Liver (tissue), 9 donors: ENCODE measurements around the gene NYAP1. TPM values are rescaled to one million over a fixed set of nuclear protein-coding genes. Genes with fewer than 3 reads are reported as not detected.

Experiments
- DNase-seq: peaks from one replicate; pipeline ENCODE4 v3.0.0-alpha.2; 2017; ENCODE audit warnings: low spot score
- H3K27ac ChIP-seq, 2 donors: one replicate each; pipeline ENCODE4 v1.7.0; 2013; ENCODE audit warnings: inconsistent platforms in 2 of 2, low read length in 2 of 2, control low read depth in 1 of 2, low read depth in 1 of 2, mild to moderate bottlenecking in 1 of 2
- H3K27me3 ChIP-seq, 4 donors: one replicate each; pipeline versions ENCODE4 v1.6.1 to v1.7.0; 2013; ENCODE audit warnings: low read length in 3 of 4, inconsistent platforms in 1 of 4, mild to moderate bottlenecking in 1 of 4, moderate library complexity in 1 of 4; ENCODE audit not compliant: control insufficient read depth in 4 of 4, insufficient read depth in 4 of 4
- H3K36me3 ChIP-seq, 4 donors: one replicate each; pipeline versions ENCODE4 v1.6.1 to v1.7.0; 2013; ENCODE audit warnings: low read length in 3 of 4, mild to moderate bottlenecking in 3 of 4, low read depth in 1 of 4, moderate library complexity in 1 of 4; ENCODE audit not compliant: control insufficient read depth in 4 of 4, insufficient read depth in 3 of 4
- H3K4me1 ChIP-seq, 4 donors: one replicate each; pipeline versions ENCODE4 v1.6.1 to v1.7.0; 2013; ENCODE audit warnings: low read length in 3 of 4, mild to moderate bottlenecking in 3 of 4, moderate library complexity in 1 of 4; ENCODE audit not compliant: control insufficient read depth in 4 of 4, insufficient read depth in 4 of 4
- H3K4me3 ChIP-seq, 3 donors: one replicate each; pipeline versions ENCODE4 v1.6.1 to v1.7.0; 2013; ENCODE audit warnings: low read length in 3 of 3, control low read depth in 1 of 3, low read depth in 1 of 3, mild to moderate bottlenecking in 1 of 3
- H3K9ac ChIP-seq, 2 donors: one replicate each; pipeline ENCODE4 v1.7.0; 2013; ENCODE audit warnings: low read length in 2 of 2, mild to moderate bottlenecking in 2 of 2, moderate library complexity in 2 of 2, control low read depth in 1 of 2, low read depth in 1 of 2
- H3K9me3 ChIP-seq, 4 donors: one replicate each; pipeline versions ENCODE4 v1.6.1 to v1.7.0; 2013; ENCODE audit warnings: low read length in 3 of 4; ENCODE audit not compliant: control insufficient read depth in 4 of 4
- ATF3 ChIP-seq: IDR thresholded peaks from 2 replicates; pipeline ENCODE4 v1.6.1; 2016; ENCODE audit warnings: antibody characterized with exemption
- CTCF ChIP-seq: fragments of 150-350 bp; IDR thresholded peaks from 2 replicates; pipeline ENCODE4 v1.5.1; 2017; ENCODE audit warnings: improper control_type of control experiment, low read depth, low read length; ENCODE audit not compliant: missing input control
- EGR1 ChIP-seq, 2 donors: IDR thresholded peaks; 2 replicates each; pipeline ENCODE4 v1.6.1; 2016 to 2018; ENCODE audit warnings: antibody characterized with exemption in 2 of 2, low read depth in 2 of 2
- FOXA1 ChIP-seq: IDR thresholded peaks from 2 replicates; pipeline ENCODE4 v1.6.1; 2016; ENCODE audit warnings: antibody characterized with exemption
- FOXA2 ChIP-seq: IDR thresholded peaks from 2 replicates; pipeline ENCODE4 v1.6.1; 2016; ENCODE audit warnings: antibody characterized with exemption
- GABPA ChIP-seq, 2 donors: IDR thresholded peaks in 1 of 2; conservative IDR thresholded peaks in 1 of 2; 2 replicates each; pipeline ENCODE4 v1.6.1; 2016; ENCODE audit warnings: antibody characterized with exemption in 2 of 2, mild to moderate bottlenecking in 1 of 2, moderate library complexity in 1 of 2
- HNF4A ChIP-seq, 2 donors: conservative IDR thresholded peaks; 2 replicates each; pipeline ENCODE4 v1.6.1; 2016; ENCODE audit warnings: antibody characterized with exemption in 2 of 2, mild to moderate bottlenecking in 2 of 2
- HNF4G ChIP-seq: IDR thresholded peaks from 2 replicates; pipeline ENCODE4 v1.6.1; 2016; ENCODE audit warnings: antibody characterized with exemption
- JUND ChIP-seq, 2 donors: IDR thresholded peaks; 2 replicates each; pipeline ENCODE4 v1.6.1; 2016; ENCODE audit warnings: antibody characterized with exemption in 2 of 2
- MAX ChIP-seq: IDR thresholded peaks from 2 replicates; pipeline ENCODE4 v1.6.1; 2016; ENCODE audit warnings: antibody characterized with exemption
- NR2F2 ChIP-seq: IDR thresholded peaks from 2 replicates; pipeline ENCODE4 v1.6.1; 2016; ENCODE audit warnings: antibody characterized with exemption
- RAD21 ChIP-seq, 2 donors: IDR thresholded peaks; 2 replicates each; pipeline ENCODE4 v1.6.1; 2016; ENCODE audit warnings: antibody characterized with exemption in 2 of 2, mild to moderate bottlenecking in 2 of 2
- REST ChIP-seq: IDR thresholded peaks from 2 replicates; pipeline ENCODE4 v1.6.1; 2016; ENCODE audit warnings: antibody characterized with exemption, mild to moderate bottlenecking
- RXRA ChIP-seq, 2 donors: IDR thresholded peaks; 2 replicates each; pipeline ENCODE4 v1.6.1; 2017 to 2018; ENCODE audit warnings: antibody characterized with exemption in 2 of 2, mild to moderate bottlenecking in 1 of 2
- SP1 ChIP-seq: IDR thresholded peaks from 2 replicates; pipeline ENCODE4 v1.6.1; 2018; ENCODE audit warnings: antibody characterized with exemption, mild to moderate bottlenecking
- TAF1 ChIP-seq: conservative IDR thresholded peaks from 2 replicates; pipeline ENCODE4 v1.6.1; 2016; ENCODE audit warnings: antibody characterized with exemption, mild to moderate bottlenecking
- YY1 ChIP-seq: IDR thresholded peaks from 2 replicates; pipeline ENCODE4 v1.6.1; 2016; ENCODE audit warnings: antibody characterized with exemption, mild to moderate bottlenecking
- ZBTB33 ChIP-seq: IDR thresholded peaks from 2 replicates; pipeline ENCODE4 v1.6.1; 2016; ENCODE audit warnings: antibody characterized with exemption
- WGBS: extraction: QIAGEN DNeasy Blood & Tissue Kit; methylation state at CpG from one replicate; pipeline ENCODE4 v1.1.7; 2013; 5-methylcytosine and 5-hydroxymethylcytosine counted together
- polyA plus RNA-seq, 2 donors: library from polyadenylated mRNA; stranded (reverse) in 1 of 2; unstranded in 1 of 2; fragments of 200-250 nt in 1 of 2; fragments of >200 nt in 1 of 2; fragmentation: Nextera tagmentation in 1 of 2; extraction: Ambion mirVana in 1 of 2; gene quantifications; one replicate each; pipeline versions ENCODE4 v1.2.1 to v1.2.3, GENCODE V29; 2013 to 2015
- total RNA-seq, 2 donors: library from RNA; depleted of rRNA; stranded (reverse); fragments of >200 nt; gene quantifications; one replicate each; pipeline ENCODE4 v1.2.3, GENCODE V29; 2014
- donor health status: healthy.
- donor health status: healthy.
- donor health status: healthy.
- donor health status: healthy.
- donor health status: healthy.

NYAP1 gene
- total and polyA plus RNA-seq, 4 donors, result 0.08 to 0.29 (median 0.09) TPM; not detected in 1

GRCh38 chr7:100538654-100539435 is 55.1 kb downstream of the NYAP1 start, which contains the start of gene AGFG2:
Gene AGFG2, plus strand, starts transcription at chr7:100539203. Its CDS starts 144 bp downstream, at chr7:100539347.
- Histone ChIP-seq H3K9ac (peak within 1 kb of the TSS; percentile 60 to 91), H3K9me3 (no peaks in the 10 kb centered on the region), H3K27ac (peak within 1 kb of the TSS; percentile 76 to 89), H3K4me3 (peak within 1 kb of the TSS; percentile 92 to 98 (median 96)), H3K4me1 (peaks cover 13 to 47% (median 39%) of the 10 kb centered on the region in 4 donors), H3K27me3 (no peaks in the 10 kb centered on the region), H3K36me3 (no peaks in the 10 kb centered on the region)
- WGBS, result under 1% methylated on average over 60 of the region's 60 CpGs
- DNase-seq, result peak; percentile 100
- peak; percentile 34 to 38 for TF ChIP-seq HNF4A (conservative IDR thresholded peaks at IDR 0.05)
- peak; percentile 54 for TF ChIP-seq FOXA1
- peak; percentile 86 for TF ChIP-seq REST
- TF ChIP-seq SP1, result peak; percentile 99
- TF ChIP-seq MAX, result peak; percentile 87
- TF ChIP-seq ATF3, result no peak
- no peak for TF ChIP-seq HNF4G
- no peak for TF ChIP-seq CTCF
- TF ChIP-seq EGR1 (IDR thresholded peaks at IDR 0.05; ENCODE audit: low read depth in 2 of 2), result no peak
- peak; percentile 88 for TF ChIP-seq TAF1
- TF ChIP-seq FOXA2, result no peak
- peak; percentile 57 to 66 for TF ChIP-seq RXRA (IDR thresholded peaks at IDR 0.05)
- no peak for TF ChIP-seq GABPA (IDR thresholded peaks at IDR 0.05 in 1 of 2, conservative IDR thresholded peaks at IDR 0.05 in 1 of 2)
- peak; percentile 29 to 33 for TF ChIP-seq JUND (IDR thresholded peaks at IDR 0.05)
- peak; percentile 78 for TF ChIP-seq YY1
- peak; percentile 90 for TF ChIP-seq ZBTB33
- peak; percentile 46 for TF ChIP-seq NR2F2
- TF ChIP-seq RAD21 (IDR thresholded peaks at IDR 0.05), result peak in 1 of 2 donors; percentile 39
